GM18519 (cell line): ENCODE results near the gene STUM.
A peak's percentile ranks its signal among the peaks of the same experiment; 100 is the strongest.

Experiments
- ATAC-seq: cut with Tn5 transposase; IDR thresholded peaks from one replicate; pipeline ENCODE4 v1.9.1; 2021; ENCODE audit warnings: mild to moderate bottlenecking, moderate library complexity; ENCODE audit not compliant: unreplicated experiment, low FRiP score

STUM gene

GRCh38 chr1:226649244-226649643 is 100.7 kb downstream of the STUM start:
- no peak for ATAC-seq

- ATAC-seq: no peak
Observed at GRCh38 chr1:226649780-226650179, 101.2 kb downstream of the STUM start.

GRCh38 chr1:226650236-226650841 is 101.8 kb downstream of the STUM start:
- no peak for ATAC-seq

- no peak for ATAC-seq
Observed at GRCh38 chr1:226651041-226651731, 102.6 kb downstream of the STUM start.

GRCh38 chr1:226651732-226652105 is 103.2 kb downstream of the STUM start:
- ATAC-seq: no peak

GRCh38 chr1:226652613-226653012 is 104.0 kb downstream of the STUM start:
- ATAC-seq: no peak

- ATAC-seq: peak; percentile 52
Observed at GRCh38 chr1:226653311-226653921, 104.9 kb downstream of the STUM start.

GRCh38 chr1:226654046-226654667 is 105.6 kb downstream of the STUM start:
- ATAC-seq: no peak

GRCh38 chr1:226654668-226655055 is 106.1 kb downstream of the STUM start:
- no peak for ATAC-seq

GRCh38 chr1:226655251-226656163 is 106.9 kb downstream of the STUM start:
- no peak for ATAC-seq

GRCh38 chr1:226656201-226656600 is 107.6 kb downstream of the STUM start:
- no peak for ATAC-seq

- ATAC-seq: no peak
Observed at GRCh38 chr1:226656601-226657277, 108.2 kb downstream of the STUM start.

- ATAC-seq: no peak
Observed at GRCh38 chr1:226657895-226658545, 109.5 kb downstream of the STUM start.

- no peak for ATAC-seq
Observed at GRCh38 chr1:226658546-226659125, 110.1 kb downstream of the STUM start.
